ENCODE measurements around the gene ICA1L. TPM values are rescaled to one million over a fixed set of nuclear protein-coding genes. Genes with fewer than 3 reads are reported as not detected.

The ICA1L gene
- total RNA-seq, 1 donor from 2014 or later = 2.7 TPM

DNA sequence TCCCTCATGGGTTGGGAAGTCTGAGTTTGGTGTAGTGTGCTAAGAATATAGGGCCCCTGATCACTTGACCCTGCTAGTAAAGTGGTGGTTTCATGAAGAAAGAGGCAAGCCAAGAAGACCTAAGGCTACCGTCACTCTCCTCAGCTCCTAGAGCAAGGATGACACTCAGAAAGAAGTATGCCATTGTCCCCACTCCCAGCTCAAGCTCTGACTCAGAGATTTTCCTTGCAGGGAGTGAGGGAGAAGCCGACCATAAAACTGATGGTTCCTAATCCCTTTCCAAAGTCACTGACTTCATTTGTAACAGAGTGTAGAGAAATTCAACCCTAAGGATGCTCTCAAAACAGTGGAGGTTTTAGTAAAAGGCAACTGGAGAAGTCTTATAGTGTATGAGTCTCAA lies 80.9 kb downstream of the ICA1L start:
- H3K9ac ChIP-seq (ENCODE audit: low read length) = no peak overlapping the region
- H3K36me3 Mint-ChIP-seq (ENCODE audit: low read depth, unreplicated experiment) = peaks cover 3% of the 10 kb centered on the region
- H2AFZ ChIP-seq (ENCODE audit: low read depth, low read length) = no peak overlapping the region
- H3K9me3 ChIP-seq (ENCODE audit: insufficient read depth, low read depth, low read length) = no peaks in the 10 kb centered on the region
- H3K4me2 ChIP-seq (ENCODE audit: low read length) = no peak overlapping the region
- no peak overlapping the region for H3K4me3 ChIP-seq (ENCODE audit: insufficient read depth, low read depth, low read length)
- H3K36me3 ChIP-seq (ENCODE audit: insufficient read depth, low read length) = no peaks in the 10 kb centered on the region
- H3K27me3 Mint-ChIP-seq (ENCODE audit: low read depth, unreplicated experiment) = no peaks in the 10 kb centered on the region
- no peaks in the 10 kb centered on the region for H3K27me3 ChIP-seq (ENCODE audit: insufficient read depth, low read length)
- H3K4me1 Mint-ChIP-seq (ENCODE audit: low read depth, unreplicated experiment) = peaks cover 5% of the 10 kb centered on the region
- H3K4me1 ChIP-seq (ENCODE audit: insufficient read depth, low read length) = no peaks in the 10 kb centered on the region
- no peaks in the 10 kb centered on the region for H3K79me2 ChIP-seq (ENCODE audit: insufficient read depth, low read length)
- DNase-seq (ENCODE audit: low read depth) (no peak), FAIRE-seq (no peak)
- H4K20me1 ChIP-seq (ENCODE audit: insufficient read depth, low read length) = no peaks in the 10 kb centered on the region
- H3K27ac Mint-ChIP-seq (ENCODE audit: unreplicated experiment) = no peak overlapping the region
- no peaks in the 10 kb centered on the region for H3K9me3 Mint-ChIP-seq (ENCODE audit: unreplicated experiment)
- H3K27ac ChIP-seq (ENCODE audit: low read depth, low read length) = no peak overlapping the region
- no peak for TF ChIP-seq EZH2 (IDR thresholded peaks at IDR 0.05; ENCODE audit: insufficient read depth, low read length)
- TF ChIP-seq, protein P1, sequence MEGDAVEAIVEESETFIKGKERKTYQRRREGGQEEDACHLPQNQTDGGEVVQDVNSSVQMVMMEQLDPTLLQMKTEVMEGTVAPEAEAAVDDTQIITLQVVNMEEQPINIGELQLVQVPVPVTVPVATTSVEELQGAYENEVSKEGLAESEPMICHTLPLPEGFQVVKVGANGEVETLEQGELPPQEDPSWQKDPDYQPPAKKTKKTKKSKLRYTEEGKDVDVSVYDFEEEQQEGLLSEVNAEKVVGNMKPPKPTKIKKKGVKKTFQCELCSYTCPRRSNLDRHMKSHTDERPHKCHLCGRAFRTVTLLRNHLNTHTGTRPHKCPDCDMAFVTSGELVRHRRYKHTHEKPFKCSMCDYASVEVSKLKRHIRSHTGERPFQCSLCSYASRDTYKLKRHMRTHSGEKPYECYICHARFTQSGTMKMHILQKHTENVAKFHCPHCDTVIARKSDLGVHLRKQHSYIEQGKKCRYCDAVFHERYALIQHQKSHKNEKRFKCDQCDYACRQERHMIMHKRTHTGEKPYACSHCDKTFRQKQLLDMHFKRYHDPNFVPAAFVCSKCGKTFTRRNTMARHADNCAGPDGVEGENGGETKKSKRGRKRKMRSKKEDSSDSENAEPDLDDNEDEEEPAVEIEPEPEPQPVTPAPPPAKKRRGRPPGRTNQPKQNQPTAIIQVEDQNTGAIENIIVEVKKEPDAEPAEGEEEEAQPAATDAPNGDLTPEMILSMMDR (IDR thresholded peaks at IDR 0.05; ENCODE audit: insufficient read depth, low read depth, low read length) = no peak
- H3K4me3 Mint-ChIP-seq (ENCODE audit: unreplicated experiment) = no peak overlapping the region

DNA sequence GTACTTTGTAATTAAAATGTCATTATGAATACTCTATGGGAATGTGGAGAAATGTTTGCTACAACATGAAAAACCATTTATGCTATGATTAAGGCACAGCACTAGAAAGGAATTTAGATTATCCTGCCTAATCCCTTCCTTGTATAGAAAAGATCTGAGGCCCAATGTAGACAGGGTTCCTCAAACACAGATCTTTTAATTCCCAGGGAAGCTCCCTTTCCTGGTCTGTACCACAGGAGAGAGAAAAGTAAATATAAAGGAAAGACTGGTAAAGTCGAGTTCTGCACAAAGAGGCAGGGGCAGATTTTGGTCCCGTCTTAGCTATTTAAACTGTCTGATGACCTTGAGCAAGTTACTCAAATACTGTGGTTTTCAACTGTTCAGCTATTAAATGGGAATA lies 84.7 kb downstream of the ICA1L start:
- H3K4me1 Mint-ChIP-seq (ENCODE audit: low read depth, unreplicated experiment) = peaks cover 5% of the 10 kb centered on the region
- H3K27ac ChIP-seq (ENCODE audit: low read depth, low read length) = no peak overlapping the region
- H3K4me3 Mint-ChIP-seq (ENCODE audit: unreplicated experiment) = no peak overlapping the region
- no peaks in the 10 kb centered on the region for H3K36me3 ChIP-seq (ENCODE audit: insufficient read depth, low read length)
- H3K4me3 ChIP-seq (ENCODE audit: insufficient read depth, low read depth, low read length) = no peak overlapping the region
- DNase-seq (ENCODE audit: low read depth) (no peak), FAIRE-seq (no peak)
- H3K4me2 ChIP-seq (ENCODE audit: low read length) = no peak overlapping the region
- no peaks in the 10 kb centered on the region for H3K27me3 Mint-ChIP-seq (ENCODE audit: low read depth, unreplicated experiment)
- no peak overlapping the region for H3K9ac ChIP-seq (ENCODE audit: low read length)
- H3K79me2 ChIP-seq (ENCODE audit: insufficient read depth, low read length) = no peaks in the 10 kb centered on the region
- no peak overlapping the region for H2AFZ ChIP-seq (ENCODE audit: low read depth, low read length)
- no peaks in the 10 kb centered on the region for H3K9me3 ChIP-seq (ENCODE audit: insufficient read depth, low read depth, low read length)
- H3K27ac Mint-ChIP-seq (ENCODE audit: unreplicated experiment) = no peak overlapping the region
- H4K20me1 ChIP-seq (ENCODE audit: insufficient read depth, low read length) = no peaks in the 10 kb centered on the region
- TF ChIP-seq, protein P1 (IDR thresholded peaks at IDR 0.05; ENCODE audit: insufficient read depth, low read depth, low read length) = no peak
- TF ChIP-seq EZH2 (IDR thresholded peaks at IDR 0.05; ENCODE audit: insufficient read depth, low read length) = no peak
- H3K27me3 ChIP-seq (ENCODE audit: insufficient read depth, low read length) = no peaks in the 10 kb centered on the region
- no peaks in the 10 kb centered on the region for H3K4me1 ChIP-seq (ENCODE audit: insufficient read depth, low read length)
- peaks cover 6% of the 10 kb centered on the region for H3K36me3 Mint-ChIP-seq (ENCODE audit: low read depth, unreplicated experiment)
- no peaks in the 10 kb centered on the region for H3K9me3 Mint-ChIP-seq (ENCODE audit: unreplicated experiment)

DNA sequence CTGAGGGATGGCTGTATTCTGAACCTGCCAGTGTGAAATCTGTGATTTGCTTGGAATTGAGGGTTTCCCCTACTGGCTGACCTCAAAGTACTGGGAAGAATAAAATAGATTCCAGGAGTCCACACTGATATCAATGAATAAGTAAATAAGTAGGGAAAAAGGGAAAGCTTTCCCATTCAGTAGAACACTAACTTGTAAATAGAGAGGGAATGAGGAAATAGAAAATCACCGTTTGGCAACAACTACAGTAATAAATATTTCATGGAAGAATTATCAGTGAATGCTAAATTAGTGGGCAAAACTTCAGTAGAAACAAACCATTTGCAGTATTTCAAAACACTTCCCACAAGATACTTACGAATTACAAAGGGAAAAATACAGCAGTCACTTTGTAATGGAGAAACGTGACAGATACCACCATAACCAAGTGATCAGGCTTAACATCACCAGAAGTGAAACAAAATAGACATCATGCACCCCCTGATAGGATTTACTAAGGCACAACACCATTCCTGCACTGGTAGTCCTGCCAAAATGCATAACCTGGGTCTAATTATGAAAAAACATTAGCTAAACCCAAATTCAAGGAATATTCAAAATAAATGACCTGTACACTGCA lies 88.5 kb downstream of the ICA1L start:
- Mint-ChIP-seq H3K9me3 (ENCODE audit: unreplicated experiment) (no peaks in the 10 kb centered on the region), H3K36me3 (ENCODE audit: low read depth, unreplicated experiment) (peaks cover 8% of the 10 kb centered on the region), H3K4me3 (ENCODE audit: unreplicated experiment) (no peak overlapping the region), H3K27ac (ENCODE audit: unreplicated experiment) (no peak overlapping the region), H3K27me3 (ENCODE audit: low read depth, unreplicated experiment) (no peaks in the 10 kb centered on the region), H3K4me1 (ENCODE audit: low read depth, unreplicated experiment) (peaks cover 4% of the 10 kb centered on the region)
- no peak for DNase-seq (ENCODE audit: low read depth)
- no peaks in the 10 kb centered on the region for H3K36me3 ChIP-seq (ENCODE audit: insufficient read depth, low read length)
- H4K20me1 ChIP-seq (ENCODE audit: insufficient read depth, low read length) = no peaks in the 10 kb centered on the region
- no peak for FAIRE-seq
- no peak overlapping the region for H3K4me3 ChIP-seq (ENCODE audit: insufficient read depth, low read depth, low read length)
- no peaks in the 10 kb centered on the region for H3K27me3 ChIP-seq (ENCODE audit: insufficient read depth, low read length)
- peaks cover 10% of the 10 kb centered on the region for H3K4me1 ChIP-seq (ENCODE audit: insufficient read depth, low read length)
- H3K27ac ChIP-seq (ENCODE audit: low read depth, low read length) = no peak overlapping the region
- H2AFZ ChIP-seq (ENCODE audit: low read depth, low read length) = no peak overlapping the region
- H3K9me3 ChIP-seq (ENCODE audit: insufficient read depth, low read depth, low read length) = no peaks in the 10 kb centered on the region
- no peak for TF ChIP-seq EZH2 (IDR thresholded peaks at IDR 0.05; ENCODE audit: insufficient read depth, low read length)
- no peaks in the 10 kb centered on the region for H3K79me2 ChIP-seq (ENCODE audit: insufficient read depth, low read length)
- no peak overlapping the region for H3K4me2 ChIP-seq (ENCODE audit: low read length)
- no peak overlapping the region for H3K9ac ChIP-seq (ENCODE audit: low read length)

Measured in astrocyte (in vitro differentiated cells and primary cell).